PC-3 (cell line): ENCODE results near the gene ADAMTS4.

Source experiments
- EZH2 ChIP-seq: fragments of 300-600 bp; sonication (generic); IDR thresholded peaks from one replicate; pipeline ENCODE4 v1.6.1; 2017; ENCODE audit warnings: antibody characterized with exemption, mild to moderate bottlenecking, low read length; ENCODE audit not compliant: unreplicated experiment
- TF ChIP-seq, protein P1 (sequence below): fragments of 300-600 bp; sonication (generic); conservative IDR thresholded peaks from 2 replicates; pipeline ENCODE4 v1.5.1; 2017; ENCODE audit warnings: antibody characterized with exemption, low read depth, mild to moderate bottlenecking, low read length

DNA sequence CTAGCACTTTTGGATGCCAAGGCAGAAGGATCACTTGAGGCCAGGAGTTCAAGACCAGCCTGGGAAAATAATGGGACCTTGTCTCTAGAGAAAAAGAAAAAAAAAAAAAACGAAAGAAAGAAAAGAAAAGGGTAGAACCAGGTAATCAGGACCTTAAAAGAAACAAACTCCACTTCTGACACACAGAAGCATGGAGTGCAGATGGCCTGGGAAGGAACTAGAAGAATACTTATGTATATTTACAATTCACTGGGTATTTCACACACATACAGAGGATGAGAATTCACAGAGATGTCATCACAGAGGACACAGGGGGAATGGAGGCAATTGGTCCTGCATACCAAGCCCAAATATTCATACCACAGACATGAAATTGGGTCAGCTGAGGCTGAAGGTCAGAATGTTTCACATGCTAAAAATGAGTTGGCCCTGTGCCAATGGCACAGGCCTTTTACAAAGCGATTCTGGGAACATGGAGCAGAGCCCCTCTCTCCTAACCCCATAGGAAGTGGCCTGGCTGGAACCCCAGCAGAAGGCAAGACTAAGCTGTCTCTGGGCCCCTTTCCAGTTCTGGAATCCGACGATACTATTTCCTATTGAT is 26.0 kb downstream of the ADAMTS4 start:
- TF ChIP-seq, protein P1, sequence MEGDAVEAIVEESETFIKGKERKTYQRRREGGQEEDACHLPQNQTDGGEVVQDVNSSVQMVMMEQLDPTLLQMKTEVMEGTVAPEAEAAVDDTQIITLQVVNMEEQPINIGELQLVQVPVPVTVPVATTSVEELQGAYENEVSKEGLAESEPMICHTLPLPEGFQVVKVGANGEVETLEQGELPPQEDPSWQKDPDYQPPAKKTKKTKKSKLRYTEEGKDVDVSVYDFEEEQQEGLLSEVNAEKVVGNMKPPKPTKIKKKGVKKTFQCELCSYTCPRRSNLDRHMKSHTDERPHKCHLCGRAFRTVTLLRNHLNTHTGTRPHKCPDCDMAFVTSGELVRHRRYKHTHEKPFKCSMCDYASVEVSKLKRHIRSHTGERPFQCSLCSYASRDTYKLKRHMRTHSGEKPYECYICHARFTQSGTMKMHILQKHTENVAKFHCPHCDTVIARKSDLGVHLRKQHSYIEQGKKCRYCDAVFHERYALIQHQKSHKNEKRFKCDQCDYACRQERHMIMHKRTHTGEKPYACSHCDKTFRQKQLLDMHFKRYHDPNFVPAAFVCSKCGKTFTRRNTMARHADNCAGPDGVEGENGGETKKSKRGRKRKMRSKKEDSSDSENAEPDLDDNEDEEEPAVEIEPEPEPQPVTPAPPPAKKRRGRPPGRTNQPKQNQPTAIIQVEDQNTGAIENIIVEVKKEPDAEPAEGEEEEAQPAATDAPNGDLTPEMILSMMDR, result no peak
- TF ChIP-seq EZH2, result no peak
